Hematopoietic multipotent progenitor cell treated with erythropoietin and hydrocortisone succinate and interleukin-3 and kit ligand, for 8 days (in vitro differentiated cells): ENCODE data around the gene CDK5RAP2.
A peak's percentile ranks its signal among the peaks of the same experiment; 100 is the strongest.

ENCODE experiments used
- DNase-seq: peaks from one replicate; pipeline ENCODE4 v3.0.0-alpha.2; 2015

The CDK5RAP2 gene

DNA sequence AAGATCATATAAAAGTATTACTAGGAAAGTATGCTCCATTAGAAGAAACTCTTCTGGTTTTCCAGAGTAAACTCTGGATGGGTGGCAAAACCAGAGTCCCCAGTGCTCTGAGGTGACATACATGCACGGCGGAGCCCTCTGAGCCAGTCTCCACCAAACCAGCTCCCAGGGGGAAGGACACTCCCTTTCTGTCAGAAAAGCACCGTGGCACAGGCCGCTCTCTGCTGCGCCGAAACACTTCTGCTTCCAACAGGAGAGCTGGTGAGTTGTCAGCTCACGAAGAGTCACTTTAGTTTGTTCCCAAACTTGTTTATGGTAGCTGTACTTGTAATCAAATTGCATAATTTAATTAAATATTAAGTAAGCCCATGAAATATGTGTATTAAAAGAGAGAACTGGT lies 184.6 kb downstream of the CDK5RAP2 start:
- DNase-seq: no peak

DNA sequence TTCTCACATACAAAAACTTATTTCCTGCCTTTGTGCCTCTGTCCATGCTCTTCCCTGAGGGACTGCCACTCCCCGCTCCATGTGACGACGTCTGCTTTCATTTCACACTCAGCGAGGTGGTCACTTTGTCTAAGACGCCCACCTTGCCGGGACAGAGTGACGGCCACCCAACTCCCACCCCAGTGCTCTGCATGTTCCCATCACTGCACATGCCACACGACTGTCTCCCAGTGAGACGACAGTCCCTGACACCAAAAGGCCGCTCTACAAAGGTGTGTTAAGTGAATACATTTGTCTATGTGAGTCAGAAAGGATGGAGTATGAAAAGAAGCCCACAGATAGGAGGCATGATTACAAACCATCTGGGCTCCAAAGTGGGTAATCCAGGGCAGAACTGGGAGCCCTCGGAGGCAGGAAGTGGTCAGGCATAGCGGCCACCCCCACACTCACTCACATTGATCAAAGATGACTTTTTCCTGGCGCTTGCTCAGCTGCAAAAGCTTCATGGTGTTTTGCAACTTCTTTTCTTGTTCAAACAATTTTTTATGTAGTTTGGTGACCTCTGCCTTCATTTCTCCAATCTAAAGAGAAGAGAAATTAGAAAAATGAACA lies 185.8 kb downstream of the CDK5RAP2 start:
- DNase-seq: no peak

DNA sequence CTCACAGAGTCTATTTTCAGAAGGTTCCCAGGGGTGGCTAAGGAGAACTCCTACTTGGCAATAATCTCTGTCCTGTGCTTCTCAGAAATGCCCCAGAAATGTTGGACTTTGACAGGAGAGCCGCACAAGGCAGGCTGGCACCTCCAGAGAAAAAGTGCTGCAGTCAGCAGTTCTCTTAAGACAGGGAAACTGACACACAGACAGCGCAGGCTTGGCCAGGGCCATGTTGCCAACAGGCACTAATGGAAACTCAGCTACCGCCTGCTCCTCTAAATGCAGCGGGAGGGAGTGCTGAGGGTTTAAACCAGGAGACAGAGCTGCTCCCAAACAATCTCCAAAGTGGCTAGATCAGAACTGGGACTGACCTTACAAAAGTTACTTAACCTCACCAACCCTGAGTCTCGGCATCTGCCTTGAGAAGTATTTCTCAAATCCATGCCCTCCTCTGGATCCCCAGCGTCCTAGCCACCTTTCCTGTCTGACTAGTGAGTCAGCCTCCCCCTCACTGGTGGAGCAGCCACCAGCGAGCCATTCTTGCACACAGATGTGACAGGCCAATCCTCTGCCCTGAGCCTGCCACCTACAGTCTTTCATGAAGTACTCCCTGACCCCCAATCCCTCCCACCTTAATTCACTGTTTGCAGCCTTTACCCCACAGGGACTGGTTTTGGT lies 186.4 kb downstream of the CDK5RAP2 start:
- no peak for DNase-seq

DNA sequence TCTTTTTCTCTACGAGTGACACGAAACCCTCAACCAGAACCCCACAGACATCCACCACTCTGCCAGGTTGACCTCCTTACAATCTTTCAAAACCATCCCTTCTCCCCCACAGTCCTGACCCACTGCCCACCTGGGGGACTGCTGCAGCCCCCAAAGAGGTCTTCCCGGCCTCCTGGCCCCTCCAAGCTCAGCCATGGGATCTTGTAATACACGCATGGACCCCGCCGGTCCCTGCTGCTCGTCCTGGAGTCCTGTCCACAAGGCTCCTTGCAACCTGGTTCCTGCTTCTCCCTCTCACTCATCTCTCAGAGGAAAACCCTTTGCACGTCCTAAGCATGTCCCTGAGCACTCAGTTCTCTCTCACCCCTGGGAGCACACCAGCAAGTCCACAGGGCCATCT lies 187.3 kb downstream of the CDK5RAP2 start:
- DNase-seq: no peak

DNA sequence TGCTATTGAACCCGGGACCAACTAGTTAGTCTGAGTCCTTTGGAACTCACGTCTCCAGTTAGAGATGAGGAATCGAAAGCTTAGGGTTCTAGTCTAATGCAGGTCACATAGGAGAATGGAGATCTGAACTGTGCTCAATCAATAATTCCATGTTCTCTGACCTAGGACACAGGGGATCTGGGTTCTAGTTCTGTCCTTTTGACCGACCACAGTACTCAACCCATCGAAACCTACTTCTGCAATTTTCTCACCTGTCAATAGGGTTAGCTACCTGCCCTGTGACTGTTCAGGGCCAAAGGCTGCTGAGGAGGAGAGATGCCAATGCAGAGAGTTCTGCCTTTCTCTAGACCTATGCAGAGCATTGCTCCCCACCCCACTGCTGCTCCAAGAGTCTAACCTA lies 187.7 kb downstream of the CDK5RAP2 start:
- DNase-seq: no peak

DNA sequence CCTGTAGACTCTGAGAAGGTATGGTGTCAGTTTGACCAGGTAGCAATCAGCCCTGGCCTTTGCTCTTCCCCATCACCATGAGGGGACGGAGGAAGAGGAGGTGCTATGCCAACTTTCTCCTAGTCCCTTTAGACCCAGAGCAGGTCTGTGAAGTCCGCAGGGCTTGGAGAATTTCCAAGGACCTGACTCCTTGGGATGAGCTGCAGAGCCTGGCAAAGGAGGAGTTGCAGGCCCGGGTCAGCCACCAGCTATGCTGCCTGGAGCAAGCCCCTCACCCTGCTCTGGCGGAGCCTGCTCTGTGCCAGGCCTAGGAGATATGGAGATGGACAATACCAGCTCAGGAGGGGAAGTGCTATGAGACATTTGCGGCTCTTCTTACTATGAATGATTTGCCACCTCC lies 188.3 kb downstream of the CDK5RAP2 start:
- no peak for DNase-seq

DNA sequence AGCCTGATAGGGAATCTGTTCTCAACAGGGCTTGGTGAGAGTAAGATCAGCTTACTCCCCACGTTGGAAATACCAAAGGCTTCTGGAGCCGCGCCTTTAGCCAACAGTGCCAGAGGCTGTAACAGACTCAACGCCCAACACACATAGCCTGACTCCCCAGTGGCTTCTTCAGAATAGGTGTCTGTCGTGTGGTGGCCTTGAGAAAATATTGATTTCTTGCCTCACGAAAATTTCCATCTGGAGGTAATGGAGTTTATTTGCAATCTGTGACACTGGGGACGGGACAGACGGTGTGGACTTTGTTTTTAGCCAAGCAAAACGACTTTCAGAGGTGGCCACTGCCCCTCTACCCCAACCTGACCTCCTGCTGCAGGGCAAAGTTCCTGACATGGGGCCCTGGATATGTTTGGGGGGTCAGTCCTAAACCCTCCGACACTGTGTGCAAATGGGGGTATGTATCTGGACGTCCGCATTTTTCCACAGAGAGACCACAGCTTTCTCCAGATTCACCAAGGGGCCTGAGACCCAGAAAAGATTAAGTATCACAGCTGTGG lies 189.3 kb downstream of the CDK5RAP2 start:
- no peak for DNase-seq

DNA sequence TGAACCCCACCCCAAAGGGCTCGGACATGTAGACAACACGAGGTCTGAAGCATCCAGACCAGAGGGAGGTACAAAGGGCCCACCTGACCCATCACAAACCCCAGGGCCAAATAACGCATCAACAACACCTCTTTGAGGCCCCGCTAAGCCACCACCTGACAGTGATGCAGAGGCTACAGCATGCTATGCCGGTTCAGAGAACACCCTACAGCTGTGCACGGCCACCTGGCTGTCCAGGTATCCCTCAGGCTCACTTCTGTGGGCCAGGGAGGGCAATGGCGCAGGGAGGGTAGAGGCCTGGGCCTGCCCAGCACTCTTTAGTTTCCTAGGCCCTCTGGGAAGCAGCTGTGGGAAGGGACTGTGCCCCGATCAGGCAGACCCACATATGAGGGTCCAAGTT lies 190.1 kb downstream of the CDK5RAP2 start:
- DNase-seq: no peak

DNA sequence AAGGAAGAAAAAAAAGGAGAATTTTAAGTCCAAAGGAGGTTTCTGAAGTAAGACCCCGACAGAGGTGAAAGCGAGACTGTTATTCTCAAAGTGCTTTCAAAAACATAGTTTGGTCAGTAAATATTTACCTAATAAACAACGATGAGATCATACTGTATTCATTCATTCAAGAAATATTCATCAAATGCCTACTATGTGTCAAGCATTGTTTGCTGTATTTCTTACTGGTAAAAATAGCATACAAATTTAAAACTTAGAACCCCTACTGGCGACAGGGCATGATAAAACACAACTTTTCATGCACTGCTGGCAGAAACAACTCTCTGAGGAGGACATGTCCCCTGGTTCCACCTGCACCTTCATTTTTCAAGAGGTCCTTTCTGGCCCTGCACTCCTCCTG lies 190.7 kb downstream of the CDK5RAP2 start:
- DNase-seq: no peak

DNA sequence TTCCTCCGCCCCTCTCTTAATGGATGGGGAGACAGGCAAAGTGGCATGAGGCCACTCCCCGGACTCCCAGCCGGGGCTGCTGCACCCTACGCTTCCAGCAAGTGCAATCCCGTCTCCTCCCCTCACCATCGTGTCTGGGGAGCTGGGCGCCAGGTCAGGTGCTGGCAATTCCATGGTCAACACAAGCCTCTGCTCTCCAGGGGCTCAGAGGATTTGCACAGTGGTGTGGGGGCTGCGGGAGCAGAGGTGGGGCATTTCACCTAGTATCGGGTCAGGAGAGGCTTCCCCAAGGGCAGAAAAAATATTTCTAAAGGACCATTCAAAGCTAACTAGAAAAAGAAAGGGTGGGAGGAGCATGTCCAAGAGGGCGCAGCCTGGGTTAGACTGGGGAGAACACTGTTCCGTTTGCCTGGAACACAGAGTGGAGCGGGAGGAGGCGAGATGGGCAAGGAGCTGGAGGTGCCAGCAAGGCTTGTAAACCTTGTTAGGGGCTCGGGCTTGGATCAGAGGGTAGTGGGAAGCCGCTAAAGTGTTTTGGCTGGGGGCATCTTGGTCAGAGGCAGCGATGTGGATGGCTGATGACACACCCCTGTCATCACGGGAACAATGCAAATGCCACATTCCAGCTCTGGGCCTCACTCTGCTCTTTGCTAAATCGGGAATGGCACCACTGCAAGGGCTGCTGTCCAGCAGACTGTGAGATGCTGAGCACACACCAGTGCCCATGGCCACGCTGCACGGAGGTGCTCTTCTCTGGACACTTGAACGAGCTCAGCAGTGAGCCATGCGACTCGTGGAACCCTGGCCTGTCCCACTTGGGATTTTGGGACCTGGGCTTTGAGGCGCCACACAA lies 191.7 kb downstream of the CDK5RAP2 start:
- no peak for DNase-seq

DNA sequence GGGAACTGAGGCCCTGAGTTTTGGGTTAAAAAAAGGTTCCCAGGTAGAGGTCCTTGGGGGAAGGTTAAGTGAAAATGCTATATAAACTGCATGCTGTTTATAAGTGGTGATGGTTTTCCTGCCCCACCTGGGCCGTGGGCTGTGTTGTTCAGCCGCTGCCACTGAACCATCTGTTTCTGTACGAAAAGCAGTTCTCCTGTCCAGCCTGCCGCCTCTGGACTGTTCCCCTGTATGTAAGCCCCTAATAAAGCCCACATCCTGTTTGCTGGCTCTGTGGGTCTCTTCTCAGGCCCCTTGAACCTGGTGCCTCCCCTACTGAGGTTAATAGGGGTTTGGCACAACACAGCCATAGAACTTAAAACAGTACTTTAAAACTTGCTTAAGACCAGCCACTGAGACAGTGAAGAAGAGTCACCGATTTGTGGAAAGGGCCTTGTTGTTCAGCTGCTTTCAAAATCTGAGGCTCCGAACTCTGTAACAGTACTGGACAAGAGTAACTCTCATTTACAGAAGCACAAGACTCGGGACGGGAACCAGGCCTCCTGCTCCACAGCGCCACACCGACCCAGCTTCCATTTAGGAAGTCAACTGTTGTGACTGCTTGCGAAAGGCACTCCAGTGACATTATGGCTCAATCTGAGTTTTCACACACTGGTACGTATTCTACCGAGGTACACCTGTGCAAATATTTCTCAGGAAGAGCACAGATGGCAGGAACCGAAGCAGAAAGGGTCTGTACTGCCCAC lies 192.5 kb downstream of the CDK5RAP2 start:
- DNase-seq: no peak

DNA sequence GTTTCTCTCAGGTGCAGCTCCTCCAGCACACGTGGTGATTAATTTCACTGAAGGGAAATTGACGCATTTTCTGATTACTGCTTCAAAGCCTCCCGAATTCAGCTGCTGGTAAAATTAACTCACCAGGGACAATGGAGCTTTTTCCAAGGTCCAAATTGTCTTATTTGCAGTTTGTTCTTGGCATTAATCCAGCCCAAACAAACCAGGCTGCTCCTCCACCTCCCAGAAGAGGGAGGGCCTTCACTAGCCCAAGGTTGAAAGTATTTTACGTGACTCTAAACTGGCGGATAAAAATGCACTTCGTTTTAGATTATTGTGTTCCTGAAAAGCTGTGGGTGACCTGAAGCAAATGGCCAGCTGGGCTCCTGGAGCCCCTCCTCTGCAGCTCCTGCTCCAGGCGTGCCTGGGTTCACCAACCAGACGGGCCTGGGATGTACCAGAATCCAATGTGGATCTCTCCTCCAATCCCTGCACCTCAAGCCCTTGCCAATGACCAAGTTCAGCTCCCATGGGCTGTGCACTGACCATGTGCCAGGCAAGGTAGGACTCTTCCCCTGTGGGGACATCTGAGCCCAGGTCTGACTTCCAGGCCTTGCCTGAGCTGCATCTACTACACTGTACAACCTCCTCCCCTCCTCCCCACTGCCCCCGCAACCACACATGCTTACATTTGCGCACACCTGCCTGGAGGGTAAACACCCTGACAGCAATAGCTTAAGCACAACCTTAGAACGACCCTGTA lies 193.4 kb downstream of the CDK5RAP2 start:
- DNase-seq: no peak

DNA sequence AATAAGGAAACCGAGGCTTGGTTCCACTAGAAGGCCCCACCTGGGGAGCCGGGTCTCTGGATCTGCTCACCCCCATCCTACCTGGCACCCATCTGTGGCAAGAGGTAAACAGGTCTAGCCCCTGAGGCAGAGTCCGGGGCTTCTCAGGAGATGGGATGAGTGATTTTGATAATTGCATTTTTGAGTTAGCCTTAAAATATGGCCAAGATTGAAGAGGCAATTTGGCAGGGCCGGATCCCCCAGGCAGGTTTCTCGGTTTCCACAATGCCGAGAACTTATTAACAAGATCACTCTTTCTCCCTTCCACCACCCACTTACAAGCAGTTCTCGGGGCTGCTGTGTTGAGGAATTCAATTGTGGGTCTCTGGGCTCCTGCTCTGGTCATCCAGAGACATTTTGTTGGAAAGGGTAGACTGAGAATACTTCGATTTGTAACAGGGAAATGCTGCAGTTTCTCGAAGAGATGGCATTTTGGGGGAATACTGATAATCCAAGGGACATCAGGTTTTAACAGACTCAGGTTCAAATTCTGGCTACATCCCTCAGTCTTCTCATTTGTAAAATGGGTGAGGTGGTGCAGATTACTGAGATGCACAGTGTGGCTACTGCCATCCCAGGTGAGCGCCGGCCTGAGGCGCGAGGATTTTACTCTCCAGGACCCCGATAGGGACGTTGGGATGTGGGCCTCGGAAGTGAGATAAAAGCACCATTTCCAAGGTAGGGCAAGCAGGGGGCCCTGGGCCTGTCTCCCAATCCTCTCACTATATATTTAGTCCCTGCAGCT lies 194.2 kb downstream of the CDK5RAP2 start:
- no peak for DNase-seq

DNA sequence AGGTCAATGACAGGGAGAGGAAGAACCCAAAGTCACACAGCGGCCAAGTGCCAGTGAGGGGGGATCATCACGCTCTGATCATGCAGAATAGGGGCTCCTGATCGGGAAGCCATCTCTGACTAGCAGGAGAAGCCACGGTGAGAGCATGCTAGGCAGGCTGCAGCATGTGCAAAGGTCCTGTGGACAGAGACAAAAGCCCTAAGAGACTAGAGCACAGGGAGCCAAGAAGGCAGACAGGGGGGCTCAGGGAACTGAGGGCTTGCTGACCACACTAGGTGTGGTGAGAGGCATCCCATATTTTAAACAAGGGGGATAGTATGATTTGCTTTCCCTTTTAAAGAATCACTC lies 195.1 kb downstream of the CDK5RAP2 start:
- DNase-seq: no peak

DNA sequence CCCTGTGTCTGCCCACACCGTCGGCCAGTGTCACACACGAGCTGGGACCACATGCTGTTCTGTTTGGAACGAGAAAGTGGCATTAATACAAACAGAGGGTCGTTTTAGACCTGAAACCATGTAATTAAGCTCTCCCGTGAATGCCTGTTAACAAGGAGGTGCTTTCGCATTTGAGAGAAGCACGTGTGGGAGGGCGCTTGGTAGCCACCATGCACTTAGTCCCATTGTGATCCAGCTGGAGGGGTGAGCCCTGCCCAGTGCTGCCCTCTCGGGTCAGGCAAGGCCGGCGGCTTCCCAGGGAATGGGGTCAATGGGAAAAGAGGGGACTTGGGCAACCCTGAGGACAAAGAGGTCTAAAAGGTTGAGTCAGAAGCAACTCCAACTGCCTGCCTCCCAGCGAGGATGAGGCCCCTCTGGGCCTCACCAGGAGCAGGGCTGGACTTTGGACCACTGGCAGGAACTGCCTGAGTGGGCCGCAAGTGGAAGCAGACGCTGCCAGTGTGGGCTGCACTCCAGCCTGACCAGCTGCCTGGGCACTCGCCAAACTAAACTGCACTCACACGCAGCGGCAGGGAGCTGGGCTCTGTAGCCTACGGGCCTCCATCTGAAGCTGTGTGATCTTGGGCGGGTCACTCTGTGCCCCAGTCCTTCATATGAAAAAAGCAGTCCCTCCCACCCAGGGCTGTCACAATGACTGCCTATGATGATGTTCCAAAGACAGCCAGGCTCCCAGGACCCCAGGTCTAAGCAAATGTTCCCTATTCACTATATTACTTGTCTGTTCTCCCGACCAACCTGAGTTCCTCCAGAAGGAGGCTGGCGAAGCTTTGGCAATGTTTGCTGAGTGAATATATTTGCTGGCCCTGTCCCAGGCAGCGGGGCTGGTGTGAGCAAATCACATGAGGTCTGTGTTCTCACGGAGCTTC lies 195.7 kb downstream of the CDK5RAP2 start:
- DNase-seq: no peak

DNA sequence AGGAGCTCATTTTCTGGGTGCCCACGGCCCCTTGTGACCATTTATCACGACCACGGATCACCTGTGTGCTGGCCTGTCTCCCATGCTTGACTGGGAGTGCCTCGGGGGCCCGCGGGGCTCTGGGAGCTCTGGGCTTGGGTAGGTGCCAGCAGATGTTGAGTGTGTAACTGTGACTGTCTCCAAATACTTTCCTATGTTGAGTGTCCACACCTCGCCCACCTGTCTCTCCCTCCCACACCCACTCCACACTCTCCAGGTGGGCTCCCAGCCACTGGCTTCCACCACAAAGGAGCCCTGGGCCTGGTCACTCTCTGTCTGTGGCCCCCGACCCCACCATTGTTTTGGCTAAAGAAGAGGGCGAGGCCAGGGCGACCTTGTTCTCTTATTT lies 196.4 kb downstream of the CDK5RAP2 start:
- peak; percentile 5 for DNase-seq

DNA sequence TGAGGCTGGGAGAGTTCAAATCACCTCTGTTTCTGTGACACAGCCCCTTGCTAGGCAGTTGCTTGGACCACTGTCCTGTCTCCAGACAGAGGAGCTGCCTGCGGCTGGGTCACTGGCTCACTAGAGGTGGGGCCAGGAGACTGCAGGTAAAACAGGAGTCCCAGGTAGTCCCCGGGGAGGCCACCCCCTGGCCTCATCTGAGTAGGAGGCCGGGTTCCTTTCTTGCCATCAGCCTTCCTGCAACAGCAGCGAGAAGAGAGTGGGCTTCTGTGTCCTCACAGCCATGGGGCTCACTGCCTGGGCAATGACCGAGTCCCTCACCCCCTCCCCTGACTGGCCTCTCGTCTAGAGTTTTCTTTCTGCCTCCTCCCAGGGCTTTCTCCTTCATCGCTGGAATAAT lies 197.5 kb downstream of the CDK5RAP2 start:
- DNase-seq: no peak

DNA sequence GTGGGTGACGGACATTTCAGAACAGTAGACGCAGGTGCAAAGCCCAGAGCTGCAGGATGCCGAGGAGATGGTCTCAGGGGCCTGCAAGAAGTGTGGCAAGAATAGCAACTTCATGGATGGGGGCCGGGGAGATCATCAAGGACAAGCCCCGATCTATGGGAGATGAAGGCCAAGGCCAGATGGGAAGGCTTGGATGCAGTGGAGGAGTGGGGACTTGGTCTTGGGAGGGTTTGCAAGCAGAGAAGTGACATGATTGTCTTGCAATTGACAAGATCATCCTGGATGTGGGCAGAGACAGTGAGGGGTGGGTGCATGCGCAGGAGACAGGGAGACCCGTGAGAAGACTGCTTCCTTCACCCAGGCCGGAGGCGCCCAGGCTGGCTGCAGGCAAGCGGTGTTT lies 198.1 kb downstream of the CDK5RAP2 start:
- DNase-seq: no peak

DNA sequence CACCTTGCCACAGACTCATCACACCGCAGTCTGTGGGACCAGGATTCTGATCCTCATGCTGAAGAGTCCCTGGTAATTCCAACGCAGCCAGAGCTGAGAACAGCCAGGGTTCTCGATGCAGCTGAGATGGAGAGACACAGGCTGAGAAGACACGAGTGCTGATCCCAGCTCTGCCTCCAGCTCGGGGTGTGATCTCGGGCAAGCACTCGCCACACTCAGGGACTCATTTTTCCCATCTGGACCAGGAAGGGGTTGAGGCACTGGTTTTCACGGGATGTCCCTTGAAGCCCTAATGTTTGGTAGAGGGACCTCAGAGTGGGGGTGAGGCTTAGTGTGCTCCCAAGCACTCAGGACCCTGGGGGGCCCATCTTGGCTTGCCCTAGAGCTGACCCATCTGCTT lies 200.4 kb downstream of the CDK5RAP2 start:
- DNase-seq: no peak

DNA sequence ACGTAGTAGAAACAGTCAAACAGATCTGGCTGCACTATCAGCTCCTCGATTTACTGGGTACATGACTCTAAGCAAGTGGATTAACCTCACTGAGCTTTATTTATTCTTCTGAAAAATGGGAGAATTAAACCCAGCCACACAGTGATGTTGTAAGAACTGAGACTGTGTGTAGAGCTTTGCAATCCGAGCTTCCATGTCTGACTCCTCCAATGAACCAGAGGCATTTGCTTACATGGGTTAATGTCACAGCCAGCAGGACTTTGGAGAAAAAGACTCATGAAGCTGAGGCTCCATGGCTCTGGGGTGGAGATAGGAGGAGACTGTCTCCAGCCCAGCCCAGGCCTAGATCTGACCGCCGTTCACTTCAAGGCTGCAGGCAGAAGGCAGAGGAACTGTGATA lies 201.3 kb downstream of the CDK5RAP2 start:
- DNase-seq: no peak
